Hematopoietic multipotent progenitor cell (in vitro differentiated cells): ENCODE results near the gene RGS19. TPM values are rescaled to one million over a fixed set of nuclear protein-coding genes. Genes with fewer than 3 reads are reported as not detected.

ENCODE experiments used
- DNase-seq, 3 donors: peaks; one replicate each; pipeline ENCODE4 v3.0.0-alpha.2; 2011 to 2015; ENCODE audit warnings: low read depth in 2 of 3, low spot score in 2 of 3
- total RNA-seq: library from RNA; depleted of rRNA; stranded (reverse); fragments of >200 nt; gene quantifications from one replicate; pipeline ENCODE4 v1.2.3, GENCODE V29; 2012

RGS19 gene
- total RNA-seq, 1 donor: 75.1 TPM

- DNase-seq: no peak
Measured at GRCh38 chr20:64078934-64079272, 415 bp downstream of the RGS19 start.

- peak in 2 of 3 donors; percentile 38 to 52 for DNase-seq
Measured at GRCh38 chr20:64077876-64078551, 1.3 kb downstream of the RGS19 start.

- DNase-seq: no peak
Measured at GRCh38 chr20:64077541-64077875, 1.8 kb downstream of the RGS19 start.

- DNase-seq: peak in 2 of 3 donors; percentile 74 to 78
Measured at GRCh38 chr20:64077094-64077493, 2.2 kb downstream of the RGS19 start.

GRCh38 chr20:64076061-64076997 lies 3.0 kb downstream of the RGS19 start:
- no peak for DNase-seq

- no peak for DNase-seq
Measured at GRCh38 chr20:64075556-64075955, 3.8 kb downstream of the RGS19 start.

GRCh38 chr20:64074963-64075362 lies 4.4 kb downstream of the RGS19 start:
- DNase-seq: no peak

GRCh38 chr20:64074184-64074789 lies 5.0 kb downstream of the RGS19 start:
- DNase-seq: no peak

GRCh38 chr20:64073476-64074183 lies 5.7 kb downstream of the RGS19 start:
- no peak for DNase-seq

GRCh38 chr20:64072498-64073063 lies 6.7 kb downstream of the RGS19 start:
- no peak for DNase-seq

- DNase-seq: no peak
Measured at GRCh38 chr20:64071341-64072332, 7.7 kb downstream of the RGS19 start.

GRCh38 chr20:64070244-64070993 lies 8.9 kb downstream of the RGS19 start:
- DNase-seq: no peak

GRCh38 chr20:64069614-64070243 lies 9.6 kb downstream of the RGS19 start:
- DNase-seq: no peak

GRCh38 chr20:64069209-64069613 lies 10.1 kb downstream of the RGS19 start:
- DNase-seq: no peak

GRCh38 chr20:64068386-64069208 lies 10.7 kb downstream of the RGS19 start:
- peak in 1 of 3 donors; percentile 60 for DNase-seq

GRCh38 chr20:64067733-64068307 lies 11.5 kb downstream of the RGS19 start:
- no peak for DNase-seq

GRCh38 chr20:64067005-64067632 lies 12.2 kb downstream of the RGS19 start:
- no peak for DNase-seq
